GM23338 (cell line): ENCODE measurements around the gene FOXN1. TPM values are rescaled to one million over a fixed set of nuclear protein-coding genes. Genes with fewer than 3 reads are reported as not detected.

Experiments
- ATAC-seq: fragments of 200-7000 bp; cut with Tn5 transposase; 3 replicates; pipeline ENCODE4 v1.9.1; 2020
- DNase-seq: peaks from one replicate; pipeline ENCODE4 v3.0.0-alpha.2; 2015; ENCODE audit warnings: low spot score
- H2AFZ ChIP-seq: fragments of 200-600 bp; sonication (generic); 2 replicates; pipeline ENCODE4 v1.8.0; 2016; ENCODE audit warnings: antibody characterized with exemption, mild to moderate bottlenecking, moderate library complexity
- H3F3A ChIP-seq: fragments of 200-600 bp; sonication (generic); replicated peaks from 2 replicates; pipeline ENCODE4 v1.8.0; 2017; ENCODE audit warnings: antibody characterized with exemption, mixed run types, low read depth
- H3K27ac ChIP-seq: fragments of 200-600 bp; sonication (generic); 2 replicates; pipeline ENCODE4 v1.6.1; 2016; ENCODE audit warnings: low read depth
- H3K27me3 ChIP-seq: fragments of 200-600 bp; sonication (generic); 2 replicates; pipeline ENCODE4 v1.8.0; 2016; ENCODE audit warnings: mild to moderate bottlenecking, mixed run types, moderate library complexity; ENCODE audit not compliant: insufficient read depth
- H3K36me3 ChIP-seq: fragments of 200-600 bp; sonication (generic); 2 replicates; pipeline ENCODE4 v1.8.0; 2016; ENCODE audit warnings: mild to moderate bottlenecking; ENCODE audit not compliant: insufficient read depth
- H3K4me1 ChIP-seq: fragments of 200-600 bp; sonication (generic); 2 replicates; pipeline ENCODE4 v1.8.0; 2016; ENCODE audit warnings: mild to moderate bottlenecking, moderate library complexity; ENCODE audit not compliant: insufficient read depth
- H3K4me2 ChIP-seq: fragments of 200-600 bp; sonication (generic); 2 replicates; pipeline ENCODE4 v1.7.1; 2017; ENCODE audit warnings: mixed run types
- H3K4me3 ChIP-seq: fragments of 200-600 bp; sonication (generic); 2 replicates; pipeline ENCODE4 v1.6.1; 2016; ENCODE audit warnings: mixed run types
- H3K79me2 ChIP-seq: fragments of 200-600 bp; sonication (generic); replicated peaks from 2 replicates; pipeline ENCODE4 v1.8.0; 2017; ENCODE audit warnings: mild to moderate bottlenecking; ENCODE audit not compliant: insufficient read depth
- H3K9me2 ChIP-seq: fragments of 200-600 bp; sonication (generic); 2 replicates; pipeline ENCODE4 v1.8.0; 2017; ENCODE audit not compliant: insufficient read depth
- H4K20me1 ChIP-seq: fragments of 200-600 bp; sonication (generic); replicated peaks from 2 replicates; pipeline ENCODE4 v1.8.0; 2017; ENCODE audit warnings: mild to moderate bottlenecking; ENCODE audit not compliant: insufficient read depth
- H3K27ac Mint-ChIP-seq: 2 replicates; pipeline ENCODE4 v1.8.0; 2020; ENCODE audit warnings: inconsistent platforms, mild to moderate bottlenecking, moderate library complexity, mixed read lengths
- H3K27me3 Mint-ChIP-seq: 3 replicates; pipeline ENCODE4 v1.8.0; 2022; ENCODE audit warnings: low read depth, mild to moderate bottlenecking, moderate library complexity, mixed read lengths, inconsistent platforms; ENCODE audit not compliant: insufficient read depth, poor library complexity
- H3K36me3 Mint-ChIP-seq: 3 replicates; pipeline ENCODE4 v1.8.0; 2021; ENCODE audit warnings: low read depth, mild to moderate bottlenecking, inconsistent platforms, moderate library complexity, mixed read lengths
- H3K4me1 Mint-ChIP-seq: 3 replicates; pipeline ENCODE4 v1.8.0; 2020; ENCODE audit warnings: mild to moderate bottlenecking, inconsistent platforms, mixed read lengths
- H3K4me3 Mint-ChIP-seq: 3 replicates; pipeline ENCODE4 v1.8.0; 2021; ENCODE audit warnings: moderate library complexity, mild to moderate bottlenecking, inconsistent platforms, mixed read lengths
- H3K9me3 Mint-ChIP-seq: 3 replicates; pipeline ENCODE4 v1.8.0; 2020; ENCODE audit warnings: moderate library complexity, mild to moderate bottlenecking, inconsistent platforms, mixed read lengths
- CREB1 ChIP-seq: fragments of 250-450 bp; sonication (Bioruptor Pico); IDR thresholded peaks from 2 replicates; pipeline ENCODE4 v1.5.0; 2020; ENCODE audit warnings: low read depth, mild to moderate bottlenecking, moderate library complexity
- EZH2 ChIP-seq: fragments of 200-600 bp; sonication (generic); IDR thresholded peaks from one replicate; pipeline ENCODE4 v1.8.0; 2017; ENCODE audit warnings: antibody characterized with exemption, mild to moderate bottlenecking, low read depth; ENCODE audit not compliant: unreplicated experiment
- EZH2phosphoT487 ChIP-seq: fragments of 200-600 bp; sonication (generic); IDR thresholded peaks from one replicate; pipeline ENCODE4 v1.8.1; 2018; ENCODE audit warnings: antibody characterized with exemption; ENCODE audit not compliant: unreplicated experiment
- JUNB ChIP-seq: IDR thresholded peaks from one replicate; pipeline ENCODE4 v1.6.1; 2016; ENCODE audit warnings: antibody characterized with exemption; ENCODE audit not compliant: unreplicated experiment
- NANOG ChIP-seq: IDR thresholded peaks from 2 replicates; pipeline ENCODE4 v1.6.1; 2016; ENCODE audit warnings: antibody characterized with exemption, borderline replicate concordance
- POLR2AphosphoS5 ChIP-seq: IDR thresholded peaks from 2 replicates; pipeline ENCODE4 v1.6.1; 2016; ENCODE audit warnings: antibody characterized with exemption, low read depth
- STAT1 ChIP-seq: IDR thresholded peaks from one replicate; pipeline ENCODE4 v1.6.1; 2016; ENCODE audit warnings: antibody characterized with exemption; ENCODE audit not compliant: unreplicated experiment
- ZNF114 ChIP-seq: fragments of 250-450 bp; sonication (Bioruptor Pico); IDR thresholded peaks from 2 replicates; pipeline ENCODE4 v1.5.0; 2020; ENCODE audit warnings: mild to moderate bottlenecking, moderate library complexity
- ZNF331 ChIP-seq: fragments of 250-450 bp; sonication (Bioruptor Pico); IDR thresholded peaks from 2 replicates; pipeline ENCODE4 v1.5.0; 2020; ENCODE audit warnings: low read depth, mild to moderate bottlenecking, moderate library complexity
- polyA plus RNA-seq: library from polyadenylated mRNA; unstranded; fragments of >200 nt; fragmentation: Nextera tagmentation; extraction: Ambion mirVana; gene quantifications from 2 replicates; pipeline ENCODE4 v1.2.1, GENCODE V29; 2016
- total RNA-seq: library from RNA; depleted of rRNA; stranded (reverse); fragments of >200 nt; shearing (Covaris generic); gene quantifications from 2 replicates; pipeline ENCODE4 v1.2.3, GENCODE V29; 2014
- TF ChIP-seq, protein P1 (sequence below): fragments of 250-450 bp; sonication (Bioruptor Pico); IDR thresholded peaks from 2 replicates; pipeline ENCODE4 v1.5.0; 2020; ENCODE audit warnings: mild to moderate bottlenecking, moderate library complexity
- TF ChIP-seq, protein P2 (sequence below): IDR thresholded peaks from 2 replicates; pipeline ENCODE4 v1.6.1; 2016; ENCODE audit warnings: antibody characterized with exemption
- TF ChIP-seq, protein P3 (sequence below): IDR thresholded peaks from one replicate; pipeline ENCODE4 v1.6.1; 2018; ENCODE audit warnings: antibody characterized with exemption; ENCODE audit not compliant: unreplicated experiment
- TF ChIP-seq, protein P4 (sequence below), 2 experiments: fragments of 200-600 bp in 1 of 2; sonication (generic) in 1 of 2; conservative IDR thresholded peaks; 2 replicates each; pipeline versions ENCODE4 v1.5.1 to v1.6.1; 2016 to 2017; ENCODE audit warnings: antibody characterized with exemption in 2 of 2, low read depth in 2 of 2, mild to moderate bottlenecking in 2 of 2, moderate library complexity in 1 of 2

The FOXN1 gene
- total and polyA plus RNA-seq, 2 experiments from 2014 or later = not detected

DNA sequence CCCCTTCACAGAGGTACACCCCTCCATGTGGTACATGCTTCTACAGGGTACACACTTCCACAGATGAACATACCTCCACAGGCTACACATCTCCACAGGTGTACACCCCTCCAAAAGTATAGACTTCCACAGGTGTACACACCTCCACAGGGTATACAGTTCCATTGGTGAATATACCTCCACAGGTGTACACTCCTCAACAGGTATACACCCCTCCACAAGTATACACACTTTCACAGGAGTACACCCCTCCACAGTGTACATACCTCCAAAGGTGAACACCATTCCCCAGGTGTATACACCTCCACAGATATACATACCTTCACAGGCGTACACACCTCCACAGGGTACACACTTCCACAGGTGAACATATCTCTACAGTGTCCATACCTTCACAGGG is 9.4 kb downstream of the FOXN1 start:
- no peaks in the 10 kb centered on the region for H3K27me3 ChIP-seq
- Mint-ChIP-seq H3K4me1 (peaks cover 2% of the 10 kb centered on the region; the same call in 2 of the 3 replicates), H3K27me3 (peaks cover 6% of the 10 kb centered on the region)

More for the DNA sequence above, 9.4 kb downstream of the FOXN1 start:
- Histone ChIP-seq H3K9me2 (no peaks in the 10 kb centered on the region), H3K36me3 (no peaks in the 10 kb centered on the region), H2AFZ (no peak overlapping the region), H3F3A (no peaks in the 10 kb centered on the region), H3K4me1 (no peaks in the 10 kb centered on the region), H3K27ac (no peak overlapping the region), H3K4me2 (no peak overlapping the region), H4K20me1 (no peaks in the 10 kb centered on the region), H3K79me2 (no peaks in the 10 kb centered on the region), H3K4me3 (no peak overlapping the region)
- Mint-ChIP-seq H3K9me3 (peaks cover 9% of the 10 kb centered on the region), H3K36me3 (no peaks in the 10 kb centered on the region), H3K4me3 (no peak overlapping the region), H3K27ac (no peak overlapping the region)
- ATAC-seq = no peak
- DNase-seq = no peak
- TF ChIP-seq ZNF331 (CRISPR knock-in tag) (no peak), JUNB (no peak), POLR2AphosphoS5 (no peak), STAT1 (no peak), EZH2phosphoT487 (no peak), EZH2 (no peak), ZNF114 (CRISPR knock-in tag) (no peak), CREB1 (no peak), NANOG (no peak)
- TF ChIP-seq, protein P1, sequence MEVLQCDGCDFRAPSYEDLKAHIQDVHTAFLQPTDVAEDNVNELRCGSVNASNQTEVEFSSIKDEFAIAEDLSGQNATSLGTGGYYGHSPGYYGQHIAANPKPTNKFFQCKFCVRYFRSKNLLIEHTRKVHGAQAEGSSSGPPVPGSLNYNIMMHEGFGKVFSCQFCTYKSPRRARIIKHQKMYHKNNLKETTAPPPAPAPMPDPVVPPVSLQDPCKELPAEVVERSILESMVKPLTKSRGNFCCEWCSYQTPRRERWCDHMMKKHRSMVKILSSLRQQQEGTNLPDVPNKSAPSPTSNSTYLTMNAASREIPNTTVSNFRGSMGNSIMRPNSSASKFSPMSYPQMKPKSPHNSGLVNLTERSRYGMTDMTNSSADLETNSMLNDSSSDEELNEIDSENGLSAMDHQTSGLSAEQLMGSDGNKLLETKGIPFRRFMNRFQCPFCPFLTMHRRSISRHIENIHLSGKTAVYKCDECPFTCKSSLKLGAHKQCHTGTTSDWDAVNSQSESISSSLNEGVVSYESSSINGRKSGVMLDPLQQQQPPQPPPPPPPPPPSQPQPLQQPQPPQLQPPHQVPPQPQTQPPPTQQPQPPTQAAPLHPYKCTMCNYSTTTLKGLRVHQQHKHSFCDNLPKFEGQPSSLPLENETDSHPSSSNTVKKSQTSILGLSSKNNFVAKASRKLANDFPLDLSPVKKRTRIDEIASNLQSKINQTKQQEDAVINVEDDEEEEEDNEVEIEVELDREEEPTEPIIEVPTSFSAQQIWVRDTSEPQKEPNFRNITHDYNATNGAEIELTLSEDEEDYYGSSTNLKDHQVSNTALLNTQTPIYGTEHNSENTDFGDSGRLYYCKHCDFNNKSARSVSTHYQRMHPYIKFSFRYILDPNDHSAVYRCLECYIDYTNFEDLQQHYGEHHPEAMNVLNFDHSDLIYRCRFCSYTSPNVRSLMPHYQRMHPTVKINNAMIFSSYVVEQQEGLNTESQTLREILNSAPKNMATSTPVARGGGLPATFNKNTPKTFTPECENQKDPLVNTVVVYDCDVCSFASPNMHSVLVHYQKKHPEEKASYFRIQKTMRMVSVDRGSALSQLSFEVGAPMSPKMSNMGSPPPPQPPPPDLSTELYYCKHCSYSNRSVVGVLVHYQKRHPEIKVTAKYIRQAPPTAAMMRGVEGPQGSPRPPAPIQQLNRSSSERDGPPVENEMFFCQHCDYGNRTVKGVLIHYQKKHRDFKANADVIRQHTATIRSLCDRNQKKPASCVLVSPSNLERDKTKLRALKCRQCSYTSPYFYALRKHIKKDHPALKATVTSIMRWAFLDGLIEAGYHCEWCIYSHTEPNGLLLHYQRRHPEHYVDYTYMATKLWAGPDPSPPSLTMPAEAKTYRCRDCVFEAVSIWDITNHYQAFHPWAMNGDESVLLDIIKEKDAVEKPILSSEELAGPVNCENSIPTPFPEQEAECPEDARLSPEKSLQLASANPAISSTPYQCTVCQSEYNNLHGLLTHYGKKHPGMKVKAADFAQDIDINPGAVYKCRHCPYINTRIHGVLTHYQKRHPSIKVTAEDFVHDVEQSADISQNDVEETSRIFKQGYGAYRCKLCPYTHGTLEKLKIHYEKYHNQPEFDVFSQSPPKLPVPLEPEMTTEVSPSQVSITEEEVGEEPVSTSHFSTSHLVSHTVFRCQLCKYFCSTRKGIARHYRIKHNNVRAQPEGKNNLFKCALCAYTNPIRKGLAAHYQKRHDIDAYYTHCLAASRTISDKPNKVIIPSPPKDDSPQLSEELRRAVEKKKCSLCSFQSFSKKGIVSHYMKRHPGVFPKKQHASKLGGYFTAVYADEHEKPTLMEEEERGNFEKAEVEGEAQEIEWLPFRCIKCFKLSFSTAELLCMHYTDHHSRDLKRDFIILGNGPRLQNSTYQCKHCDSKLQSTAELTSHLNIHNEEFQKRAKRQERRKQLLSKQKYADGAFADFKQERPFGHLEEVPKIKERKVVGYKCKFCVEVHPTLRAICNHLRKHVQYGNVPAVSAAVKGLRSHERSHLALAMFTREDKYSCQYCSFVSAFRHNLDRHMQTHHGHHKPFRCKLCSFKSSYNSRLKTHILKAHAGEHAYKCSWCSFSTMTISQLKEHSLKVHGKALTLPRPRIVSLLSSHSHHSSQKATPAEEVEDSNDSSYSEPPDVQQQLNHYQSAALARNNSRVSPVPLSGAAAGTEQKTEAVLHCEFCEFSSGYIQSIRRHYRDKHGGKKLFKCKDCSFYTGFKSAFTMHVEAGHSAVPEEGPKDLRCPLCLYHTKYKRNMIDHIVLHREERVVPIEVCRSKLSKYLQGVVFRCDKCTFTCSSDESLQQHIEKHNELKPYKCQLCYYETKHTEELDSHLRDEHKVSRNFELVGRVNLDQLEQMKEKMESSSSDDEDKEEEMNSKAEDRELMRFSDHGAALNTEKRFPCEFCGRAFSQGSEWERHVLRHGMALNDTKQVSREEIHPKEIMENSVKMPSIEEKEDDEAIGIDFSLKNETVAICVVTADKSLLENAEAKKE (CRISPR knock-in tag) = no peak
- TF ChIP-seq, protein P2, sequence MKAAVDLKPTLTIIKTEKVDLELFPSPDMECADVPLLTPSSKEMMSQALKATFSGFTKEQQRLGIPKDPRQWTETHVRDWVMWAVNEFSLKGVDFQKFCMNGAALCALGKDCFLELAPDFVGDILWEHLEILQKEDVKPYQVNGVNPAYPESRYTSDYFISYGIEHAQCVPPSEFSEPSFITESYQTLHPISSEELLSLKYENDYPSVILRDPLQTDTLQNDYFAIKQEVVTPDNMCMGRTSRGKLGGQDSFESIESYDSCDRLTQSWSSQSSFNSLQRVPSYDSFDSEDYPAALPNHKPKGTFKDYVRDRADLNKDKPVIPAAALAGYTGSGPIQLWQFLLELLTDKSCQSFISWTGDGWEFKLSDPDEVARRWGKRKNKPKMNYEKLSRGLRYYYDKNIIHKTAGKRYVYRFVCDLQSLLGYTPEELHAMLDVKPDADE = no peak
- TF ChIP-seq, protein P3, sequence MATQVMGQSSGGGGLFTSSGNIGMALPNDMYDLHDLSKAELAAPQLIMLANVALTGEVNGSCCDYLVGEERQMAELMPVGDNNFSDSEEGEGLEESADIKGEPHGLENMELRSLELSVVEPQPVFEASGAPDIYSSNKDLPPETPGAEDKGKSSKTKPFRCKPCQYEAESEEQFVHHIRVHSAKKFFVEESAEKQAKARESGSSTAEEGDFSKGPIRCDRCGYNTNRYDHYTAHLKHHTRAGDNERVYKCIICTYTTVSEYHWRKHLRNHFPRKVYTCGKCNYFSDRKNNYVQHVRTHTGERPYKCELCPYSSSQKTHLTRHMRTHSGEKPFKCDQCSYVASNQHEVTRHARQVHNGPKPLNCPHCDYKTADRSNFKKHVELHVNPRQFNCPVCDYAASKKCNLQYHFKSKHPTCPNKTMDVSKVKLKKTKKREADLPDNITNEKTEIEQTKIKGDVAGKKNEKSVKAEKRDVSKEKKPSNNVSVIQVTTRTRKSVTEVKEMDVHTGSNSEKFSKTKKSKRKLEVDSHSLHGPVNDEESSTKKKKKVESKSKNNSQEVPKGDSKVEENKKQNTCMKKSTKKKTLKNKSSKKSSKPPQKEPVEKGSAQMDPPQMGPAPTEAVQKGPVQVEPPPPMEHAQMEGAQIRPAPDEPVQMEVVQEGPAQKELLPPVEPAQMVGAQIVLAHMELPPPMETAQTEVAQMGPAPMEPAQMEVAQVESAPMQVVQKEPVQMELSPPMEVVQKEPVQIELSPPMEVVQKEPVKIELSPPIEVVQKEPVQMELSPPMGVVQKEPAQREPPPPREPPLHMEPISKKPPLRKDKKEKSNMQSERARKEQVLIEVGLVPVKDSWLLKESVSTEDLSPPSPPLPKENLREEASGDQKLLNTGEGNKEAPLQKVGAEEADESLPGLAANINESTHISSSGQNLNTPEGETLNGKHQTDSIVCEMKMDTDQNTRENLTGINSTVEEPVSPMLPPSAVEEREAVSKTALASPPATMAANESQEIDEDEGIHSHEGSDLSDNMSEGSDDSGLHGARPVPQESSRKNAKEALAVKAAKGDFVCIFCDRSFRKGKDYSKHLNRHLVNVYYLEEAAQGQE = no peak
- TF ChIP-seq, protein P4, sequence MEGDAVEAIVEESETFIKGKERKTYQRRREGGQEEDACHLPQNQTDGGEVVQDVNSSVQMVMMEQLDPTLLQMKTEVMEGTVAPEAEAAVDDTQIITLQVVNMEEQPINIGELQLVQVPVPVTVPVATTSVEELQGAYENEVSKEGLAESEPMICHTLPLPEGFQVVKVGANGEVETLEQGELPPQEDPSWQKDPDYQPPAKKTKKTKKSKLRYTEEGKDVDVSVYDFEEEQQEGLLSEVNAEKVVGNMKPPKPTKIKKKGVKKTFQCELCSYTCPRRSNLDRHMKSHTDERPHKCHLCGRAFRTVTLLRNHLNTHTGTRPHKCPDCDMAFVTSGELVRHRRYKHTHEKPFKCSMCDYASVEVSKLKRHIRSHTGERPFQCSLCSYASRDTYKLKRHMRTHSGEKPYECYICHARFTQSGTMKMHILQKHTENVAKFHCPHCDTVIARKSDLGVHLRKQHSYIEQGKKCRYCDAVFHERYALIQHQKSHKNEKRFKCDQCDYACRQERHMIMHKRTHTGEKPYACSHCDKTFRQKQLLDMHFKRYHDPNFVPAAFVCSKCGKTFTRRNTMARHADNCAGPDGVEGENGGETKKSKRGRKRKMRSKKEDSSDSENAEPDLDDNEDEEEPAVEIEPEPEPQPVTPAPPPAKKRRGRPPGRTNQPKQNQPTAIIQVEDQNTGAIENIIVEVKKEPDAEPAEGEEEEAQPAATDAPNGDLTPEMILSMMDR (conservative IDR thresholded peaks at IDR 0.05; ENCODE audit: low read depth in 2 of 2) = no peak
